HepG2 (cell line): ENCODE results near the gene GPBAR1. TPM values are rescaled to one million over a fixed set of nuclear protein-coding genes. Genes with fewer than 3 reads are reported as not detected.
A peak's percentile ranks its signal among the peaks of the same experiment; 100 is the strongest.

Experiments
- DMAP1 ChIP-seq: IDR thresholded peaks from 2 replicates; pipeline ENCODE4 v1.6.1; 2016
- EZH2 ChIP-seq: conservative IDR thresholded peaks from 2 replicates; pipeline ENCODE4 v1.6.1; 2012; ENCODE audit warnings: mild to moderate bottlenecking, low read depth, low read length, moderate library complexity
- HNRNPLL ChIP-seq: fragments of 200-400 bp; formaldehyde crosslinking; IDR thresholded peaks from 2 replicates; pipeline ENCODE4 v1.6.1; 2017; ENCODE audit warnings: mild to moderate bottlenecking, low read depth, low read length; ENCODE audit not compliant: poor library complexity, severe bottlenecking
- HOXA3 ChIP-seq: sonication (generic); formaldehyde crosslinking; IDR thresholded peaks from 2 replicates; pipeline ENCODE4 v1.5.0; 2020; ENCODE audit warnings: missing genetic modification reagents
- KLF12 ChIP-seq: sonication (generic); formaldehyde crosslinking; IDR thresholded peaks from 2 replicates; pipeline ENCODE4 v1.4.0; 2020; ENCODE audit warnings: missing genetic modification reagents, borderline replicate concordance
- MIXL1 ChIP-seq: IDR thresholded peaks from 2 replicates; pipeline ENCODE4 v1.6.1; 2016
- NCOA2 ChIP-seq: sonication (generic); formaldehyde crosslinking; IDR thresholded peaks from 2 replicates; pipeline ENCODE4 v1.8.0; 2022; ENCODE audit warnings: inconsistent platforms
- NFE2L1 ChIP-seq: sonication (generic); formaldehyde crosslinking; IDR thresholded peaks from 2 replicates; pipeline ENCODE4 v1.4.0; 2020; ENCODE audit warnings: missing genetic modification reagents, mild to moderate bottlenecking, borderline replicate concordance
- NFYB ChIP-seq: sonication (generic); formaldehyde crosslinking; IDR thresholded peaks from 2 replicates; pipeline ENCODE4 v1.4.0; 2020; ENCODE audit warnings: missing genetic modification reagents
- REL ChIP-seq: sonication (generic); formaldehyde crosslinking; conservative IDR thresholded peaks from 2 replicates; pipeline ENCODE4 v1.8.0; 2022; ENCODE audit warnings: mild to moderate bottlenecking, missing genetic modification reagents, moderate library complexity
- SMAD3 ChIP-seq: sonication (generic); formaldehyde crosslinking; IDR thresholded peaks from 2 replicates; pipeline ENCODE4 v1.4.0; 2020; ENCODE audit warnings: missing genetic modification reagents
- SP2 ChIP-seq: sonication (generic); formaldehyde crosslinking; IDR thresholded peaks from 2 replicates; pipeline ENCODE4 v1.5.1; 2020; ENCODE audit warnings: mild to moderate bottlenecking, missing genetic modification reagents
- SYNCRIP ChIP-seq: fragments of 200-400 bp; formaldehyde crosslinking; IDR thresholded peaks from 2 replicates; pipeline ENCODE4 v1.6.1; 2018; ENCODE audit warnings: mild to moderate bottlenecking, low read depth, low read length; ENCODE audit not compliant: insufficient read depth
- TBP ChIP-seq: sonication (generic); formaldehyde crosslinking; IDR thresholded peaks from 2 replicates; pipeline ENCODE4 v1.5.0; 2020; ENCODE audit warnings: missing genetic modification reagents
- ZNF12 ChIP-seq: sonication (generic); formaldehyde crosslinking; IDR thresholded peaks from 2 replicates; pipeline ENCODE4 v1.5.0; 2020; ENCODE audit warnings: missing genetic modification reagents
- ZNF432 ChIP-seq: sonication (generic); formaldehyde crosslinking; IDR thresholded peaks from 2 replicates; pipeline ENCODE4 v1.5.0; 2020; ENCODE audit warnings: missing genetic modification reagents, mild to moderate bottlenecking, borderline replicate concordance
- ZNF546 ChIP-seq: sonication (generic); formaldehyde crosslinking; conservative IDR thresholded peaks from 2 replicates; pipeline ENCODE4 v1.8.1; 2023; ENCODE audit warnings: mild to moderate bottlenecking, missing genetic modification reagents
- ZNF557 ChIP-seq: sonication (generic); formaldehyde crosslinking; IDR thresholded peaks from 2 replicates; pipeline ENCODE4 v1.4.0; 2020; ENCODE audit warnings: missing genetic modification reagents
- ZNF761 ChIP-seq: sonication (generic); formaldehyde crosslinking; conservative IDR thresholded peaks from 2 replicates; pipeline ENCODE4 v1.4.0; 2020; ENCODE audit warnings: mild to moderate bottlenecking, missing genetic modification reagents
- ZNF766 ChIP-seq: sonication (generic); formaldehyde crosslinking; IDR thresholded peaks from 2 replicates; pipeline ENCODE4 v1.5.0; 2020; ENCODE audit warnings: missing genetic modification reagents, borderline replicate concordance
- polyA plus RNA-seq, 8 experiments: library from polyadenylated mRNA; depleted of rRNA in 3 of 8; stranded (reverse) in 7 of 8; unstranded in 1 of 8; fragments of >200 nt; fragmentation: Illumina TruSeq in 4 of 8; extraction: Trizol in 4 of 8; gene quantifications; 2 replicates each; pipeline versions ENCODE4 v1.2.1 to v1.2.3, GENCODE V29; 2011 to 2016; ENCODE audit warnings: low read depth in 4 of 8, missing spikeins in 1 of 8, mixed read lengths in 1 of 8; ENCODE audit not compliant: insufficient read depth in 1 of 8
- total RNA-seq, 5 experiments: library from RNA; depleted of rRNA; stranded (reverse); fragments of >200 nt; fragmentation: Illumina TruSeq; extraction: Trizol; gene quantifications; 2 replicates each; pipeline ENCODE4 v1.2.3, GENCODE V29; 2016; ENCODE audit warnings: low read depth in 1 of 5
- TF ChIP-seq, protein P1 (sequence below): sonication (generic); formaldehyde crosslinking; IDR thresholded peaks from 2 replicates; pipeline ENCODE4 v1.4.0; 2020; ENCODE audit warnings: low read depth, missing genetic modification reagents
- TF ChIP-seq, protein P2 (sequence below): sonication (generic); formaldehyde crosslinking; IDR thresholded peaks from 2 replicates; pipeline ENCODE4 v1.5.0; 2020; ENCODE audit warnings: mild to moderate bottlenecking, missing genetic modification reagents
- TF ChIP-seq, protein P3 (sequence below): sonication (generic); formaldehyde crosslinking; IDR thresholded peaks from 2 replicates; pipeline ENCODE4 v1.9.0; 2022; ENCODE audit warnings: missing genetic modification reagents, mild to moderate bottlenecking, borderline replicate concordance

Gene GPBAR1
- total and polyA plus RNA-seq, 2 of the 13 experiments (the other 11 are each of a cell fraction or from before 2014, with no cell fraction given), result 0.05 to 0.09 TPM

DNA sequence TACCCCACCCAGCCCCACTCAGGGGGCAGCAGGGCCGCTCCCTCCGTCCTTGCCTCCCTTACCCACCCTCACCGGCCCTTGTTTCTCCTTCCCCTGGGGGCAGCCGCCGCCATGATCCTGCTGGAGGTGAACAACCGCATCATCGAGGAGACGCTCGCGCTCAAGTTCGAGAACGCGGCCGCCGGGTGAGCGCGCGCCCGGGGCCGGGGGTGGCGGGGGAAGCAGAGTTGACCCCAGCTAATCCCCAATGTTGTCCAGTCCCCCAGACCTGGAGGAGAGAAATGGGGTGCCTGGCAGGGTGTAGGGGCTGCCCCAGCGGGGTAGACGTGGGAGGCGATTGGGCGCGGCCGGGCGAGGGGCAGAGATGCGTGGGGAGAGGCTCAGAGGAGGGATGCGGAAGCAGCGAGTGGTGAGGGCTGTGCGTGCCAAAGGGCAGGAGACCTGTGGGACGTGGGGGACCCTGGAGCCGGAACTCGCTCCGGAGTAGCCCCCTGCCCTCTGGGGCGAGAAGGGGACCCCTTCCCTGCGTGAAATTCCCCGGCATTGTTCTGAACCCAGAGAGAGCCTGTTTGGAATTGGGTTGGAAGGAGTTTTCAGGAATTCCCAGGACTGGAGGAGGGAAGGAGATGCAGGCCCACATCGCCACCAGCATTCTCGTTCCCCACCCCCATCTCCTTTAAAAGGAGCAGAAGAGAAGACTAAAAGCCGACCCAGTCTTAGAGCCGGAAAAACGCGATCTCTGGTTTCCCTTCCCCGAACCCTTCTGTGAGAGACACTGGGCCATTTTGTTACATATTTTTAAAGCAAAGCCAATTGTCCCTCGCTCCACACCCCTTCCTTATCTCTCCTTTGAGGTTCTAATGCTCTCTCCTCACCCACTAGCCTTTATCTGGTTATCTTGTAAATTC lies 43.2 kb upstream of the GPBAR1 start (continued):
- no peak for TF ChIP-seq ZNF12 (CRISPR knock-in tag)
- TF ChIP-seq DMAP1 (CRISPR knock-in tag), result peak; percentile 69; the same call in 1 of the 2 replicates
- TF ChIP-seq HNRNPLL, result no peak
- TF ChIP-seq, protein P1, sequence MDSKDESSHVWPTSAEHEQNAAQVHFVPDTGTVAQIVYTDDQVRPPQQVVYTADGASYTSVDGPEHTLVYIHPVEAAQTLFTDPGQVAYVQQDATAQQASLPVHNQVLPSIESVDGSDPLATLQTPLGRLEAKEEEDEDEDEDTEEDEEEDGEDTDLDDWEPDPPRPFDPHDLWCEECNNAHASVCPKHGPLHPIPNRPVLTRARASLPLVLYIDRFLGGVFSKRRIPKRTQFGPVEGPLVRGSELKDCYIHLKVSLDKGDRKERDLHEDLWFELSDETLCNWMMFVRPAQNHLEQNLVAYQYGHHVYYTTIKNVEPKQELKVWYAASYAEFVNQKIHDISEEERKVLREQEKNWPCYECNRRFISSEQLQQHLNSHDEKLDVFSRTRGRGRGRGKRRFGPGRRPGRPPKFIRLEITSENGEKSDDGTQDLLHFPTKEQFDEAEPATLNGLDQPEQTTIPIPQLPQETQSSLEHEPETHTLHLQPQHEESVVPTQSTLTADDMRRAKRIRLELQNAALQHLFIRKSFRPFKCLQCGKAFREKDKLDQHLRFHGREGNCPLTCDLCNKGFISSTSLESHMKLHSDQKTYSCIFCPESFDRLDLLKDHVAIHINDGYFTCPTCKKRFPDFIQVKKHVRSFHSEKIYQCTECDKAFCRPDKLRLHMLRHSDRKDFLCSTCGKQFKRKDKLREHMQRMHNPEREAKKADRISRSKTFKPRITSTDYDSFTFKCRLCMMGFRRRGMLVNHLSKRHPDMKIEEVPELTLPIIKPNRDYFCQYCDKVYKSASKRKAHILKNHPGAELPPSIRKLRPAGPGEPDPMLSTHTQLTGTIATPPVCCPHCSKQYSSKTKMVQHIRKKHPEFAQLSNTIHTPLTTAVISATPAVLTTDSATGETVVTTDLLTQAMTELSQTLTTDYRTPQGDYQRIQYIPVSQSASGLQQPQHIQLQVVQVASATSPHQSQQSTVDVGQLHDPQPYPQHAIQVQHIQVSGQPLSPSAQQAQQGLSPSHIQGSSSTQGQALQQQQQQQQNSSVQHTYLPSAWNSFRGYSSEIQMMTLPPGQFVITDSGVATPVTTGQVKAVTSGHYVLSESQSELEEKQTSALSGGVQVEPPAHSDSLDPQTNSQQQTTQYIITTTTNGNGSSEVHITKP (CRISPR knock-in tag), result no peak
- no peak for TF ChIP-seq ZNF432 (CRISPR knock-in tag)
- TF ChIP-seq, protein P2, sequence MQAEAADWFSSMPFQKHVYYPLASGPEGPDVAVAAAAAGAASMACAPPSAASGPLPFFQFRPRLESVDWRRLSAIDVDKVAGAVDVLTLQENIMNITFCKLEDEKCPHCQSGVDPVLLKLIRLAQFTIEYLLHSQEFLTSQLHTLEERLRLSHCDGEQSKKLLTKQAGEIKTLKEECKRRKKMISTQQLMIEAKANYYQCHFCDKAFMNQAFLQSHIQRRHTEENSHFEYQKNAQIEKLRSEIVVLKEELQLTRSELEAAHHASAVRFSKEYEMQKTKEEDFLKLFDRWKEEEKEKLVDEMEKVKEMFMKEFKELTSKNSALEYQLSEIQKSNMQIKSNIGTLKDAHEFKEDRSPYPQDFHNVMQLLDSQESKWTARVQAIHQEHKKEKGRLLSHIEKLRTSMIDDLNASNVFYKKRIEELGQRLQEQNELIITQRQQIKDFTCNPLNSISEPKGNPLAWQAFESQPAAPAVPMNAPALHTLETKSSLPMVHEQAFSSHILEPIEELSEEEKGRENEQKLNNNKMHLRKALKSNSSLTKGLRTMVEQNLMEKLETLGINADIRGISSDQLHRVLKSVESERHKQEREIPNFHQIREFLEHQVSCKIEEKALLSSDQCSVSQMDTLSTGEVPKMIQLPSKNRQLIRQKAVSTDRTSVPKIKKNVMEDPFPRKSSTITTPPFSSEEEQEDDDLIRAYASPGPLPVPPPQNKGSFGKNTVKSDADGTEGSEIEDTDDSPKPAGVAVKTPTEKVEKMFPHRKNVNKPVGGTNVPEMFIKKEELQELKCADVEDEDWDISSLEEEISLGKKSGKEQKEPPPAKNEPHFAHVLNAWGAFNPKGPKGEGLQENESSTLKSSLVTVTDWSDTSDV (CRISPR knock-in tag), result no peak
- TF ChIP-seq NCOA2 (CRISPR knock-in tag), result no peak
- TF ChIP-seq TBP, result no peak
- no peak for TF ChIP-seq KLF12 (CRISPR knock-in tag)
- no peak for TF ChIP-seq SYNCRIP
- TF ChIP-seq REL, result no peak
- no peak; the same call in 1 of the 2 replicates for TF ChIP-seq SP2
- no peak for TF ChIP-seq HOXA3 (CRISPR knock-in tag)
- 0 out of 2 replicates have a peak, but pooled peaks have one; percentile 3 for TF ChIP-seq SMAD3 (CRISPR knock-in tag)
- TF ChIP-seq MIXL1 (CRISPR knock-in tag), result no peak
- no peak for TF ChIP-seq EZH2
- no peak; the same call in 1 of the 2 replicates for TF ChIP-seq ZNF546 (CRISPR knock-in tag)
- TF ChIP-seq, protein P3, sequence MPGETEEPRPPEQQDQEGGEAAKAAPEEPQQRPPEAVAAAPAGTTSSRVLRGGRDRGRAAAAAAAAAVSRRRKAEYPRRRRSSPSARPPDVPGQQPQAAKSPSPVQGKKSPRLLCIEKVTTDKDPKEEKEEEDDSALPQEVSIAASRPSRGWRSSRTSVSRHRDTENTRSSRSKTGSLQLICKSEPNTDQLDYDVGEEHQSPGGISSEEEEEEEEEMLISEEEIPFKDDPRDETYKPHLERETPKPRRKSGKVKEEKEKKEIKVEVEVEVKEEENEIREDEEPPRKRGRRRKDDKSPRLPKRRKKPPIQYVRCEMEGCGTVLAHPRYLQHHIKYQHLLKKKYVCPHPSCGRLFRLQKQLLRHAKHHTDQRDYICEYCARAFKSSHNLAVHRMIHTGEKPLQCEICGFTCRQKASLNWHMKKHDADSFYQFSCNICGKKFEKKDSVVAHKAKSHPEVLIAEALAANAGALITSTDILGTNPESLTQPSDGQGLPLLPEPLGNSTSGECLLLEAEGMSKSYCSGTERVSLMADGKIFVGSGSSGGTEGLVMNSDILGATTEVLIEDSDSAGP (CRISPR knock-in tag), result peak; percentile 62; the same call in 1 of the 2 replicates
- no peak for TF ChIP-seq NFYB (CRISPR knock-in tag)
- TF ChIP-seq ZNF761 (CRISPR knock-in tag), result no peak
- TF ChIP-seq NFE2L1 (CRISPR knock-in tag), result 0 out of 2 replicates have a peak, but pooled peaks have one; percentile 38
- TF ChIP-seq ZNF557, result no peak
- TF ChIP-seq ZNF766, result no peak
